ENCODE results near the gene ACAD11. TPM values are rescaled to one million over a fixed set of nuclear protein-coding genes. Genes with fewer than 3 reads are reported as not detected.

Gene ACAD11
- total RNA-seq, 1 donor from 2014 or later = 26.5 TPM

DNA sequence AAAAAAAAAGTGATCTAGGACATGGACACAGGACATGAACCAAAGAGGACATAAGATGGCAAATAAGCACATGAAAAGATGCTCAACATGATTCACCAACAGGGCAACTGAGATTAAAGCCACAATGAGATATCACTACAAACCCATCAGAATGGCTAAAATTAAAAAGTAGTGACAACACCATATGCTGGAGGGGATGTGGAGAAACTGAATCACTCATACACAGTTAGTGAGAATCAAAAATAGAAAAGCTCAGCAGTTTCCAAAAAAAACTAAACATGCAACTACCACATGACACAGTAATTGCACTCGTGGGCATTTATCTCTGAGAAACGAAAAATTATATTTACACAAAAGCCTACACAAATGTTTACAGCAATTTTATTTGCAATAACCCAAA lies 90.5 kb downstream of the ACAD11 start:
- H3K4me3 ChIP-seq = no peak overlapping the region
- peak overlapping the region; percentile 20 for H3K27ac ChIP-seq
- no peaks in the 10 kb centered on the region for H3K27me3 ChIP-seq
- TF ChIP-seq, protein P1, sequence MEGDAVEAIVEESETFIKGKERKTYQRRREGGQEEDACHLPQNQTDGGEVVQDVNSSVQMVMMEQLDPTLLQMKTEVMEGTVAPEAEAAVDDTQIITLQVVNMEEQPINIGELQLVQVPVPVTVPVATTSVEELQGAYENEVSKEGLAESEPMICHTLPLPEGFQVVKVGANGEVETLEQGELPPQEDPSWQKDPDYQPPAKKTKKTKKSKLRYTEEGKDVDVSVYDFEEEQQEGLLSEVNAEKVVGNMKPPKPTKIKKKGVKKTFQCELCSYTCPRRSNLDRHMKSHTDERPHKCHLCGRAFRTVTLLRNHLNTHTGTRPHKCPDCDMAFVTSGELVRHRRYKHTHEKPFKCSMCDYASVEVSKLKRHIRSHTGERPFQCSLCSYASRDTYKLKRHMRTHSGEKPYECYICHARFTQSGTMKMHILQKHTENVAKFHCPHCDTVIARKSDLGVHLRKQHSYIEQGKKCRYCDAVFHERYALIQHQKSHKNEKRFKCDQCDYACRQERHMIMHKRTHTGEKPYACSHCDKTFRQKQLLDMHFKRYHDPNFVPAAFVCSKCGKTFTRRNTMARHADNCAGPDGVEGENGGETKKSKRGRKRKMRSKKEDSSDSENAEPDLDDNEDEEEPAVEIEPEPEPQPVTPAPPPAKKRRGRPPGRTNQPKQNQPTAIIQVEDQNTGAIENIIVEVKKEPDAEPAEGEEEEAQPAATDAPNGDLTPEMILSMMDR (IDR thresholded peaks at IDR 0.05) = no peak
- TF ChIP-seq POLR2AphosphoS5 (IDR thresholded peaks at IDR 0.05; ENCODE audit: insufficient read depth in 1 of 2, low read depth in 1 of 2) = no peak
- no peak for TF ChIP-seq POLR2A (IDR thresholded peaks at IDR 0.05)
- intact Hi-C loops (cut with DNase I) = no loop called here
- peaks cover 10% of the 10 kb centered on the region for H3K4me1 ChIP-seq
- no peaks in the 10 kb centered on the region for H3K9me3 ChIP-seq
- no peaks in the 10 kb centered on the region for H3K36me3 ChIP-seq
- DNase-seq (ENCODE audit: extremely low spot score in 2 of 2) = no peak

DNA sequence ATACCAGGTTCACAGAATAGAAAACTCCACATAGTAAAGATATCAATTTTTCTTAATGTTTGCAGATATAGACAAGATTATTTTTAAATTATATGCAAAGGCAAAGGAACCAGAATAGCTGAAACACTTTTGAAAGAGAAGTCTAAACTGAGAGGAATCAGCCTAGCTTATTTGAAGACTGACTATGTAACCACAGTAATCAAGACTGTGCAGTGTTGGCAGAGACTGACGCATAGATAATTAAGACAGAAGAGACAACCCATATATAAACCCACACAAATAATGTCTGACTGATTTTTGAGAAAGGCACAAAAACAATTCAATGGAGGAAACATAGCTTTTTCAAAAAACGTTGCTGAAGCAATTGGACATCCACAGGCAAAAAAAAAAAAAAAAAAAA lies 91.2 kb downstream of the ACAD11 start:
- H3K27ac ChIP-seq = peak overlapping the region; percentile 20
- intact Hi-C loops (cut with DNase I) = no loop called here
- no peaks in the 10 kb centered on the region for H3K36me3 ChIP-seq

DNA sequence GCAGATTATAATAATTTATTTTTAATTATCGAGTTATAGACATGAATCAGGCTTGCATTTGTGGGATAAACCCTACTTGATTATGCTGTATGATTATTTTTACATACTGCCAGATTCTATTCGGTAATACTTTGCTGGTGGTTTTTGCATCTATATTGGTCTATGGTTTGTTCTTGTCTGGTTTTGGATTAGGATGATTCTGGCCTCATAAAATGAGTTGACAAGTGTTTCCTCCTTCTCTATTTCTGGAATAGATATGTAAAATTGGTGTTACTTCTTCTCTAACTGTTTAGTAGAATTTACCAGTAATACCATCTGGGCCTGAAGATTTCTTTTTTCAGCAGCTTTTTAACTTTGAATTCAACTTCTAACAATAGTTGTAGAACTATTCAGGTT lies 95.5 kb downstream of the ACAD11 start:
- Histone ChIP-seq H3K36me3 (no peaks in the 10 kb centered on the region), H3K4me3 (no peak overlapping the region), H3K27me3 (no peaks in the 10 kb centered on the region), H3K27ac (no peak overlapping the region), H3K9me3 (no peaks in the 10 kb centered on the region), H3K4me1 (no peaks in the 10 kb centered on the region)
- DNase-seq (ENCODE audit: extremely low spot score in 2 of 2) = no peak
- intact Hi-C loops (cut with DNase I) = no loop called here
- no peak for TF ChIP-seq POLR2AphosphoS5 (IDR thresholded peaks at IDR 0.05; ENCODE audit: insufficient read depth in 1 of 2, low read depth in 1 of 2)
- no peak for TF ChIP-seq POLR2A (IDR thresholded peaks at IDR 0.05)
- TF ChIP-seq, protein P1 (IDR thresholded peaks at IDR 0.05) = no peak

More for the DNA sequence above, 91.2 kb downstream of the ACAD11 start:
- H3K4me3 ChIP-seq = no peak overlapping the region
- H3K27me3 ChIP-seq = no peaks in the 10 kb centered on the region
- H3K9me3 ChIP-seq = no peaks in the 10 kb centered on the region
- DNase-seq (ENCODE audit: extremely low spot score in 2 of 2) = no peak
- TF ChIP-seq, protein P1 (IDR thresholded peaks at IDR 0.05) = no peak
- no peak for TF ChIP-seq POLR2AphosphoS5 (IDR thresholded peaks at IDR 0.05; ENCODE audit: insufficient read depth in 1 of 2, low read depth in 1 of 2)
- no peak for TF ChIP-seq POLR2A (IDR thresholded peaks at IDR 0.05)
- H3K4me1 ChIP-seq = peaks cover 7% of the 10 kb centered on the region

DNA sequence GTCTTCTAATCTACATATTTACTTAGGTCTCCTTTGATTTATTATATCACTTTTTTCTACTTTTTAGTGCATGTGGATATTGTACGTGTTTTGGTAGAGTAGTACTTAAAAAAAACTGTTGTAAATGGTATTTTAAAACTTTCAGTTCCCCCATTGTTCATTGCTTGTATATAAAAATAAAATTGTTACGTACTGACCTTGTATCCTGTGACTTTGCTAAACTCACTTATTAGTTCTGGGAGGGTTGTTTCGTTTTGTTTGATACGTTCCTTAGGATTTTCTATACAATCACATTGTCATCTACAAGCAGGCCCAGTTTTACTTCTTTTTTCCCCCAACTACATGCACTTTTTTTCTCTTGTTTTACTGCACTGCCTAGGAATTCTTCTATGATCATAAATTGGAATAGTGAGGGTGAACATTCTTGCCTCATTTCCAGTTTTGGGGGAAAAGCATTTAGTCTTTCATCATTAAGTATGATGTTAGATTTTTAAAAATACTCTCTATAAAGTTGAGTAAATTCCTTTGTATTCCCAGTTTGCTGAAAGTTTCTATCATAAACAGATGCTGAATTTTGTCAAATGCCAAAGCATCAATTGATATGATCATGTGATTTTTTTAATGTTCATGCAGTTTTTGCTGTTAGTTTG lies 96.1 kb downstream of the ACAD11 start:
- H3K27ac ChIP-seq = no peak overlapping the region
- no peaks in the 10 kb centered on the region for H3K36me3 ChIP-seq
- DNase-seq (ENCODE audit: extremely low spot score in 2 of 2) = no peak
- TF ChIP-seq POLR2A (IDR thresholded peaks at IDR 0.05) (no peak), POLR2AphosphoS5 (IDR thresholded peaks at IDR 0.05; ENCODE audit: insufficient read depth in 1 of 2, low read depth in 1 of 2) (no peak)
- TF ChIP-seq, protein P1 (IDR thresholded peaks at IDR 0.05) = no peak
- no peaks in the 10 kb centered on the region for H3K4me1 ChIP-seq
- H3K9me3 ChIP-seq = no peaks in the 10 kb centered on the region
- intact Hi-C loops (cut with DNase I) = no loop called here
- no peaks in the 10 kb centered on the region for H3K27me3 ChIP-seq
- no peak overlapping the region for H3K4me3 ChIP-seq

DNA sequence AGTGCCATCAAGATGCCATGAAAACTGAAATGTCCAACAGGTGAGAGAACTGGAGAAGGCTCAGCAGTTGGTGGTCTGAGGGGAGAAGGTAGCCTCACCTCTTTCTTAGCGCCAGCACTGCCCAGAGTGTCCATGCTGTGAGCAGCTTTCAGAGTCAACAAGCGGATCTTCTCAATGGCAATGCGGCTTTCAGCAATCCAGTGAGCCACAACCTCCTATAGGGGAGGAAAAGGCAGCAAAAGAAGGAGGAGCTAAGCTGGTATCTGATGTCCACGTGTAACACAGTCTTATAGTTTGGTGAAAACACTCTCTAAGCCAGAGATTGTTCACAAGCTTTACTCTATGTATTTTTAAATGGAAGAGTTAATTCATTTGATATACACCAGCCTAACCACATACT lies 98.6 kb downstream of the ACAD11 start:
- no peak overlapping the region for H3K27ac ChIP-seq
- peaks cover 4% of the 10 kb centered on the region for H3K4me1 ChIP-seq
- H3K27me3 ChIP-seq = no peaks in the 10 kb centered on the region
- H3K9me3 ChIP-seq = no peaks in the 10 kb centered on the region
- no peak for DNase-seq (ENCODE audit: extremely low spot score in 2 of 2)
- TF ChIP-seq POLR2AphosphoS5 (IDR thresholded peaks at IDR 0.05; ENCODE audit: insufficient read depth in 1 of 2, low read depth in 1 of 2) (no peak), POLR2A (IDR thresholded peaks at IDR 0.05) (no peak)
- TF ChIP-seq, protein P1 (IDR thresholded peaks at IDR 0.05) = no peak
- intact Hi-C loops (cut with DNase I) = no loop called here
- H3K36me3 ChIP-seq = no peaks in the 10 kb centered on the region
- H3K4me3 ChIP-seq = no peak overlapping the region
